COR-L47 (cell line): ENCODE data around the gene LRMDA.

Source experiments
- DNase-seq: peaks from one replicate; lab custom pipeline; 2025; lab: John Stamatoyannopoulos, UW

Gene LRMDA

GRCh38 chr10:76403912-76404311, 972.5 kb downstream of the LRMDA start:
- no peak for DNase-seq

DNA sequence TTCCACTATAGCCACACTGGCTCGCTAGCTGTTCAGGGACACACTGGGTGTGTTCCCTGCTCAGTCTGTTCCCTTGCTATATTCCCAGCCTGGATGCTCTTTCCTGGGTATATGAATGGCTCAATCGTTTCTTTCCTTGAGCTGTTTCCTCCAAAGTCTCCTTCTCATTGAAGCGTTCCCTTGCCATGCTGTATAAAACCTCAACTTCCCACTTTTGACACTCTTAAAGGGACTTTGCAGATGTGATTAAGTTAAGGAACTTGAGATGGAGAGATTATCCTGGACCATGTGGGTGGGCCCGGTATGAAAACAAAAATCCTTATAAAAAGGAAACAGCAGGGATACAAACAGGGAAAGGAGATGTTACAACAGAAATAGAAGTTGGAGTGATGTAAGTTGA, 973.1 kb downstream of the LRMDA start:
- DNase-seq = no peak

- no peak for DNase-seq
These were observed 974.5 kb downstream of the LRMDA start for GRCh38 chr10:76405922-76406321.

GRCh38 chr10:76408646-76409045, 977.2 kb downstream of the LRMDA start:
- DNase-seq = no peak

DNA sequence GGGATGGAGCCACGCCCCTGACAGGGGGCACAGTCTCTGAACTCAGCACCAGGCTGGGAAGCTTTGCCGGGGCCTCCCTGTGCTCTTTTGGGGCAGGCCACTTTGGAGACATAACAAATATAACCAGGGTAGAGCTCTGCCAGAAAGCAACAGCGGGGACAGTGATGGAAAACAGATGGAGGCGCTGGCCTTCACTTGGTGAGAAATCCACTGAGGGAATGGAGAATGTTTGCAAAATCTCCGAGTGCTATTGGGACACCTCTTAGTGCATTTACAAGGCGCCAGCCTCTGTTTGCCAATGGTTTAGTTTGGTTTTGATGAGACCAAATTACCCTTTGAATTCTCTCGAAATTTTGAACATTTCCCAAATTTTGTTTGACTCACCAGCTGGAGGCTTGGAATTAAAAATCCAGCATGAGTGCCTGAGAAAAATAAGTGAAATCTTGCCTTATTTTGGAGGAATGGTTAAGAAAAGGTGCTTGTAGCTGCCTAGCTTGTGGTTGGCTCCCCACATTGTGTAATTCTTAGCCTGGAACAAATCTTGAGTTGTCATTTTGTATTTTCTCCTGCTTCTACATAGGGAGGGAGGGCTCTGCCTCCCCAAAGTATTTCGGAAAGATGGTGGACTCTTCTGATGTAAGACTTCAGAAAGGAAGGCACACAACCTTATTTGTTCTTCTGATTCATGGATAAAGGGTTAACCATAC, 980.5 kb downstream of the LRMDA start:
- DNase-seq = no peak

- no peak for DNase-seq
These were observed 984.1 kb downstream of the LRMDA start for GRCh38 chr10:76415554-76415953.

DNA sequence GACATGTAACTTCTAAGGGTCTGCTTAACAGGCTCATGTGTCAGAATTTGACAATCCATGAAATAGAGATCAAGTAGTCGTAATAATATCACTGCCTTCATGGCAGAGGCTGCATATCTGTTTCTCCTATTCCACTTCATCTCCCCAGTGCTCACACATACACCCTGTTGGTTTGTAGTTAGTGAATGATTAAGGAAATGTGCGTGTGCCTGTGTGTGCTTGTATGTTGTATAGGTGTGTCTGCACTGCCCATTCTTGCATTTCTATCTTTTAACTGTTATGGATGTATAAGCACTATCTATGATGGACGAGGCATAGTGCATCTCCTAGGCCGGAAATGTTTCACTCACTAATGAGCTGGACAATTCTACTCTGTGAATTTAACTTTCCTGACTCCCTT, 985.2 kb downstream of the LRMDA start:
- no peak for DNase-seq

GRCh38 chr10:76420725-76421124, 989.3 kb downstream of the LRMDA start:
- no peak for DNase-seq

DNA sequence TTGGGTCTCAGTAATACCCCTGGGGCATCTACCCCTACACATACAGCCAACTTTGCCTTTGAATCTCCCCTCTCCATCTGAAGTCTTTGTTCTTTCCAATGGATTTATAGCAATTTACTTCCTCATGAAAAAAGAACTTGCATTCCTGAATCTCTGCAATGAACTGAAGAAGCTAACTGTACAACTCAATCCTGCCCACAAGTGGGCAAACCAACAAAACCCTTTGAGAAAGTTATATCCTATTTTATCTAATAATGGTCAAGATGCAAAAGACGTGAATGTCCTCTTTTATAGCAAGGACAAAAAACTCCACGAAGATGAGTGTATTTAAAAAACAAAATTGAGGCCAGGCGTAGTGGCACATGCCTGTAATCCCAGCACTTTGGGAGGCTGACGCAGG, 991.3 kb downstream of the LRMDA start:
- no peak for DNase-seq

- no peak for DNase-seq
These were observed 997.3 kb downstream of the LRMDA start for GRCh38 chr10:76428551-76429367.

GRCh38 chr10:76429368-76430060, 998.1 kb downstream of the LRMDA start:
- DNase-seq = no peak

GRCh38 chr10:76430061-76430645, 998.7 kb downstream of the LRMDA start:
- DNase-seq = no peak

- no peak for DNase-seq
These were observed 1000.9 kb downstream of the LRMDA start for GRCh38 chr10:76432016-76433012.

DNA sequence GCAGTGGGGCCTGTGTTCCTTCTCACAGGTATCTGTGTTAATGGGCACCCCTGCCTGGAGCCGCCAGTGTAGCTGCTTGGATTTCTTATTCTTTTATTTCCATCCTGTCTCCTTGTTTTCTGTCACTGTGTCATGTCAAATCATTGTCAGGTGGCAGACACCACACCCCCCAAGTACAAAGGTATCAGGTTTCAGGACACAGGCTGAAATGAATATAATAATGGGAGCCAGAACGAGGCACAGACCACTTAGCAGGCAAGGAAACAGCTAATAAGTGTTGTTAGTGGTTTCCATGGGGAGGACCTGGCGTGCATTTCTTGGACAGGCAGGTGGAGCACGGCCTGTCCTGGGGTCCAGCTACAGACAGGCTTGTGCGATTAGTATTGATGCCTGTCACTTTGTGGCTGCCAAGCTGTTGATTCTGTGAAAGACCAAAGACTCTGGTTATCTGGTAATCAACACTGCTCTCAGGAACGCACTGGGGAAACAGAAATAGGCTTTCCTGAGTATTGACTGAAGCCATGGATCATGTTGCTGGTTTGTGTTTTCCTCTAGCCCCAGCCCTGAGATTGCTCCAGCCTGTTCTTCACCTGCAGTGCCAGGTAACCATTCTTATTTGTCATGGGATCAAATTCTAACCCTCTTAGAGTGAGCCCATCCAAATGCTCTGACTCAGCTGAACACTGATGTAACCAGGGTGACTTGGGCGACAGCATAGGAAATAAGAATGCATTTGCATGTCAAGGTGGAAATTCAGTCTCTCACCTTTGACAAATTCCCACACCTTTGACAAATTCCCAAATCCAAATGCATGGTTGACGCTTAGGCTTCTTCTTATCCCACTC, 1002.0 kb downstream of the LRMDA start:
- DNase-seq = peak; percentile 85

DNA sequence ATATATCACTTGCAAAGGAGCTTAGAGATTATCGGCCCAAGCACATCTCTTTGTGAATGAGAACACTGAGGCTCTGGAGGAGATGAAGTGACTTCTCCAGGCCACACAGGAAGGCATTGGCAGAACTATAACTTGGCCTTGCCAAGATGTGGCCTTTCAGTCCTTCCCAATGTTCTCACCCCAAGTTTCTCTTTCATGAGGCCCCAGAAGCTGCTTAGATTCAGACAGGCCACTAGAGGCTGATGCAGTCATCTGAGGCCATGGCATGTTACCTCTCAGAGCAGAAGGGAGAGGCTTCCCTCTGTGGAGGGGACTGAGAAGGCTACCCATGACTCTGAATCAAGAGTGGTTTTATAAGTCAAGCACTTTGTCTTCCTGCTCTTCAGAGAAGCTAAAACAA, 1003.7 kb downstream of the LRMDA start:
- DNase-seq = no peak

DNA sequence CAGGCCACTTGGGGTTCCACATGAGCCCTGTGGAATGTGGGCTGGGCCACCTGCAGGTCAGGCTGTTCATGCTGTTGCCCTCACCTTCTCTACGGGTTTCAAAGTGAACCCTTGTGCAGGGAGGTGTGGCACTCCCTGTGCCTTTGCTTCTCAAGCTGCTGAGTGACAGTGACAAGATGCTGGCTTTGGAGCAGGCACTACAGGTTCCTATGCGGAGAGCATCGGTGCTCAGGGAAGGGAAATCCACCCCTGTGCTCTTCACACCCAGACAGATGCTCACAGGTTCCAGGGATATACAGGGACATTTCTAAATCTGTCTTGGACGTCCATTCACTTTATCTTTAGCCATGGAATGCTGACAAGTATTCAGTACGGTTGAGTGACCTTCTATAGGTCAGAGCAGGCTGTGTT, 1005.0 kb downstream of the LRMDA start:
- DNase-seq = no peak

DNA sequence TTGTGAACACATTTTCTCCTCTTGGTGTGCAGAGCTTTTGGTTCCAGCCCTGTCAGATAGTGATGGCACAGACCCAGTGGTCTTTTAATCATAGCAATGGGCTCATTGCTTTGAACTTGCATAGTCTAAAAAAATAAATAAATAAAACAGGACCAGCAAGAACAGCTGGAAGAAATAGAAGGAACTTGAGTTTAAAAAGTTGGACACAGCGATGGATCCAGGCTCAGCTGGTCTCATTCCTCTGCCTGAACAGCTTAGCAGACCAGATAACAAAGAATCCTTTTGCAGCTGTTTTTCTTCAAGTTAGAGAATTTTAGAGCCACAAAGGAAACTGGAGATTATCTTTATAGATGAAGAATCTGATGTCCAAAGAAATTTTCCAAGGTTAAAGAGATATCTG, 1005.6 kb downstream of the LRMDA start:
- no peak for DNase-seq

DNA sequence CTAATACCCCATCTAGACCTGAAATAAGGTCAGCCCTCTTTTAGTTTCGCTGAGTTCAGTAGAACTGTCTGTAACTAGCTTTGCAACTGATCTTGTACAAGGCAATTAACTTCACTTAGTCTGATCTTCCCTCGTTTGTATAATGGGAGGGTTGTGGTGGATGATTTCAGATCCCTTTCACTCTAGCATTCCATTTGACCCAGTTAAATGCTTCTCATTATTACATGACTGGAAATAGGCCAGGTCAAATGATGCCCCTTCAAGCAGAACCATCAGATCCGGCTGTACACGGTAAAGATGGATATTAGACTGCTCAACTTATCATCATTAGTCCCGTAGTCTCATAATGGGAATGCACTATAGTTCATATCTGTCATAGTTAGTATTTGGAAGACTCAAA, 1009.0 kb downstream of the LRMDA start:
- no peak for DNase-seq

DNA sequence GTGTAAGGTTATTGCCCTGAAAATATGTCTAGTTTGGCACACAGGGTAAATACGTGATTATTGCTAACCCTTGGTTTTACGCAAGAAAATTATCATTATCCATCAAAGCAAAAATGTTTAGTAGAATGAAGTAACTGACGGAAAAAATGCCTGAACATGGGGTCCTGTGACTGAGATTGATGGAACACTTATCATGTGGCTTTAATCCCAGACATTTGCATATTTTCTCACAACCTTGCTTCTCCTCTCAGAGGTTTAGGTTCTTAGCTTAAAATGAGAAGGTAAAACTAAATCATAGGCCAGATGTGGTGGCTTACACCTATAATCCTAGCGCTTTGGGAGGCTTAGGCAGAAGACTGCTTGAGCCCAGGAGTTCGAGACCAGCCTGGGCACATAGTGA, 1010.7 kb downstream of the LRMDA start:
- DNase-seq = no peak

GRCh38 chr10:76444034-76444800, 1012.8 kb downstream of the LRMDA start:
- no peak for DNase-seq
